ENCODE data around the gene BHMT.

- TF ChIP-seq CTCF (IDR thresholded peaks at IDR 0.05; ENCODE audit: borderline replicate concordance, extremely low read depth, low read length, poor library complexity, severe bottlenecking) (no peak), EZH2 (IDR thresholded peaks at IDR 0.05; ENCODE audit: borderline replicate concordance, low read depth, low read length, severe bottlenecking) (no peak)
Measured at GRCh38 chr5:79091064-79091463, 20.5 kb upstream of the BHMT start.
